HG03025 (cell line): ENCODE data around the gene UPB1.

ENCODE experiments used
- ATAC-seq: cut with Tn5 transposase; IDR thresholded peaks from one replicate; pipeline ENCODE4 v1.9.1; 2021; ENCODE audit warnings: mild to moderate bottlenecking, moderate library complexity; ENCODE audit not compliant: unreplicated experiment, low FRiP score

Gene UPB1

DNA sequence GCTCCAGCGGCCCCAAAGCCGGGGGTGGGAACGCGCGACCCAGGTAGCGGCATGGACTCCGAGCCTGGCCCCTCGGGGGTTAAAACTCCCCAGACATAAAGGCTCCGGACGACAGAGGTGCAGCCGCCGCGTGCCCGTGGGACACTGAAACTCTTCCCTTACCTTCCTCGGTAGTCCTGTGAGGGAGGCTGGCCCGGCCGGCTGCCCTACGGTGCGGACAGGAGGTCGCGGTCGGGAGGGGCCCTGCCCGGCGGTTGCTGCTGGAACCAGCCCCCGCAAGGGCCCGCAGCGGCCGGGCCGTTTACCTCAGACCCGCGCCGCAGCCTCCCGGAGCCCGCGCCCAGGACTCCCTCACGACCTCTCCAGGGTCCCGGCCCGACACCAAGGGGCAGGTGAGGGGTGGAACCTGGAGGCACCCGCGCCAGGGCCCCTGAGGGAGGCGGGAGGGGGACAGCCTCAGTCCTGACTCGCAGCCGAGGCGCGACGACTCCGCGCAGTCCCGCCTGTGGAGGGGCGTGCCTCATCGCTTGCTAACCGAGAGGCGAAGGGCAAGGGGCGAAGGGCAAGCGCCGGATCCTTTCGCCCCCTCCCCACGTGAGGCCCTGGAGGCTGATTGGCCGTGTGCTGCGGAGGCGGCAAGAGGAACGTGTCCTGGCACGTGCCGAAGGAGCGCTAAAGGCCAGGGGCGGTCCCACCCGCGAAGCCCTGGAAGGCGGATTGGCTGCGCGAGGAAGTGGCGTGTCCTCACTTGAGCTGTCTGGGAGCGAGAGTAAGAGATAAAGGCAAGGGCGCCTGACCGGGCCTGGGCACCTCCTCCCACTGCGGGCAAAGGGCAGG lies at the start of gene UPB1:
Gene UPB1 (plus strand): TSS at position 805 of the 837 bp plus-strand sequence. CDS start 72 bp downstream, outside the sequence.
- ATAC-seq = no peak

DNA sequence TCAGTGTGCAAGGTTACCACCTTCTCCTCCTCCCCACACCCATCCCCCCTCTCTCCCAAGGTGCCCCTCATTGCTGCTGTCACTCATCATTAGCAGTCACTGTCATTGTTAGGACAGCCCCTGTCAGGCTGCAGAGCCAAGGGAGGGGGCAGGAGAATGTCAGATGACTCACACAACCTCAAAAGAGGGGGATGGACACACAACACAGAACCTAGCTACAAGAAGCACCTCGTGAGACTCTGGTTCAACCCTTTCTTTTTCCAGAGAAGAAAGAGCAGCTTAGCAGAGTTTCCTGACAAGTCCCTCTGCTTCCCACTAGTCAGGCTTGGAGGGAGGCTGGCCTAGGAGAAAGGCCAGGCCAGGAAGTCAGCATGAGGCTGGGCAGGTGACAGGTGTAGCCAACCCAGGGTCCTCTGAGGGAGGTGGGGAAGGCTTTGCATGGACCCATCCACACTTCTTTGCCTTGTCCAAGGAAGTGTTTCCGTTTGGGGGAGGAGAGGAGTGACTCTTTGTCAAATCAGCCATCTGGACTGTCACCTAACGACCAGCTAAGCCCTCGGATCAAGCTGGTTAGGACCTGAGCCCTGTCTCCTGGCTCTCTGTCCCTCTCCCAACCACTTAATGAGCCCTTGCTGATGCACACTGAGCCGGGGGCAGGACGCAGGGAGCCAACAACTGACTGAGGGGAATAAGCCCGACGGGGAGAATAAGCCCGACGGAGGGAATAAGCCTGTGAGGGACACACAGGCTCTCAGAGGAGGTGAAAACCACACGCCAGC lies 49.5 kb upstream of the UPB1 start:
- no peak for ATAC-seq

DNA sequence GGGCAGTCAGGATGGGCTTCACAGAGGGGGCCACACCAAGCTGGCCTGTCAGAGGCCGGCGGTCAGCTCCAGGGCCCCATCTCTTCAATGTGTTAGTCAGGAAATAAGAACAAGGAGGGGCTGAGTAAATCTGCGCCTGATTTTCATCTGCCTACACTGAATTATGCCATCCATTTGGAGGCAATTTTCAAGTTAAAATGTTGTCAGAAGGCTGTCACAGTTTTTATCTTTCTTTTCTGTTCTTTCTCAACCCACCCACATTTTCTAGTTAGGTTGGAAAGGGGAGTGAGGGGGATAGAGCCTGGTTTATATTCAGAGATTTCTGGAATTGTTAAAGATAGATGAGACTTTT lies 48.9 kb upstream of the UPB1 start:
- no peak for ATAC-seq

GRCh38 chr22:24450610-24451009 lies 44.5 kb upstream of the UPB1 start:
- no peak for ATAC-seq

- no peak for ATAC-seq
Observed at GRCh38 chr22:24451162-24451561, 44.0 kb upstream of the UPB1 start.

DNA sequence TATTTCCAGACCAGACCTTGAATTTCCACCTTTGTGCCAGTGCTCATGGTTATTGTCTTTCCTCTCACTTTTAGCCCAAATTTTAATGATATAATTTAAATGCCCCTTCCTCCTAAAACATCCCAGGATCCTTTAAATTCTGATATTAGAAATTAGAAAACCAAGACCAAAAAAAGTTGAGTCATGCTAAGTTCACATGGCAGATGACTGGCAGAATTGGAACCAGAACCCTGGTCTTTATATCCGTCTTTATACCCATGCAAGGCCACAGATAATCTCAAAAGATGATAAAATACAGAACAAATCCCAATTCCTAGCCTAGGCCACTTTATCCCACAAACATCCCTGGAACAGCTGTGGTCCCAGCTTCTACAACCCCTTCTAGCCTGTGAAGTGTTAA lies 41.3 kb upstream of the UPB1 start:
- no peak for ATAC-seq

DNA sequence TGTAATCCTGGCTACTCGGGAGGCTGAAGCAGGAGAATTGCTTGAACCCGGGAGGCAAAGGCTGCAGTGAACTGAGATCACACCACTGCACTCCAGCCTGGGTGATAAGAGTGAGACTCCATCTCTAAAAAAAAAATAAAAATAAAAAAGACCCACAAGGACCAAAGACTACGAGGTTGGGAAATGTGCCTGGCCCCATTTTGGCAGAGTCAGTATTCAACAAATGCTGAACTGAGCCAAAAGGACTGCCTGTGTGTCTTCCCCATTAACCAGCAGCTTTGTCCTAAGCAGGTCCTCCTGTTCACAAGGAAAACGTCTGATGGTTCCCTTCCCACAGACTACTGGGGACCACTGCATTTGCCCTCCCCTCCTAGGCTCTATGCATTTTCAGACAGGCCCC lies 40.1 kb upstream of the UPB1 start:
- no peak for ATAC-seq

- ATAC-seq = no peak
Observed at GRCh38 chr22:24455751-24456426, 39.2 kb upstream of the UPB1 start.

GRCh38 chr22:24457894-24458420 lies 37.2 kb upstream of the UPB1 start:
- no peak for ATAC-seq

DNA sequence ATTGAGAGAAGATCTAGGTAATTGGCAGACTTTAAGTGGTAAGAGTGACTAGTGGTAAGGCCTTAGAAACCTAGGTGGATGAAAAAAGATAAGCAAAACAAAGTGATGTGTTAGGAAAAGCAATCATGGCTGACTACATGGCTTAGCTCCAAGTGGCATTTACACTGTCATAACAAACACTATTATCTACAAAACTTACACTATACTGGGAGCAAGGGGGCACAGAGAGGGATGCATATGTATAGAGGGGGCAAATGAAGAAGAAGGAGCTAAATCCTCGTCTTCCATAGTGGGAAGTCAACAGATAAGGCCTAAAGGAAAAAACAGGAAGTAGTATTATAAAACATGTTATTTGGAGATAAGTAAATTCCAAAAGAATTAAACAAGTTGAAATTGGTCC lies 35.2 kb upstream of the UPB1 start:
- ATAC-seq = no peak

- no peak for ATAC-seq
Observed at GRCh38 chr22:24460418-24461089, 34.6 kb upstream of the UPB1 start.

DNA sequence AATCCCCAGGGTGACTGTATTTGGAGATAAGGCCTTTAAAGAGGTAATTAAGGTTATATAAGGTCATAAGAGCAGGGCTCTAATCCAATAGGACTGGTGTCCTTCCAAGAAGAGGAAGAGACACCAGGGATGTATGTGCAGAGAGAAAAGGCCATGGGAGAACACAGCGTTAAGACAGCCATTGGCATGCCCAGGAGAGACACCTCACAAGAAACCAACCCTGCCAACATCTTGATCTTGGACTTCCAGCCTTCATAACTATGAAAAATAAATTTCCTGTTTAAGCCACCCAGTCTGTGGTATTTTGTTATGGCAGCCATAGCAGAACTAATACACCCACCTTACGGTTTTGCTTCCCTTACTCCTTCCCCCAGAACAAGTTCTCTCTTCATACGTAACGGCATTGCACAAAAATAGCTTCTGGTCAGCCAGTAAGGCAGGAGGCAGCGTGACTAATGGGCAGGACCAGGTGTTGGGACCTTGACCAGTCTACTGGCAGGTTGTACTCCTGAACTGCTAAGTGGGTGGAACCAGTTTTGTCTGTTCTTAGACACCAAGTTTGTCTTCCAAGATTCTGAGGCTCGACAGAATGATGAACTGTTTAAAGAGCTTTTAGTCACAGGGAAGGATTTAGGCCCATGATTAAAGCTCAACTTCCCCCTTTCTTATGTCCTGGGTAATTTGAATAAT lies 31.9 kb upstream of the UPB1 start:
- no peak for ATAC-seq

GRCh38 chr22:24465566-24465965 lies 29.6 kb upstream of the UPB1 start:
- ATAC-seq = no peak

- ATAC-seq = no peak
Observed at GRCh38 chr22:24465975-24466374, 29.2 kb upstream of the UPB1 start.

DNA sequence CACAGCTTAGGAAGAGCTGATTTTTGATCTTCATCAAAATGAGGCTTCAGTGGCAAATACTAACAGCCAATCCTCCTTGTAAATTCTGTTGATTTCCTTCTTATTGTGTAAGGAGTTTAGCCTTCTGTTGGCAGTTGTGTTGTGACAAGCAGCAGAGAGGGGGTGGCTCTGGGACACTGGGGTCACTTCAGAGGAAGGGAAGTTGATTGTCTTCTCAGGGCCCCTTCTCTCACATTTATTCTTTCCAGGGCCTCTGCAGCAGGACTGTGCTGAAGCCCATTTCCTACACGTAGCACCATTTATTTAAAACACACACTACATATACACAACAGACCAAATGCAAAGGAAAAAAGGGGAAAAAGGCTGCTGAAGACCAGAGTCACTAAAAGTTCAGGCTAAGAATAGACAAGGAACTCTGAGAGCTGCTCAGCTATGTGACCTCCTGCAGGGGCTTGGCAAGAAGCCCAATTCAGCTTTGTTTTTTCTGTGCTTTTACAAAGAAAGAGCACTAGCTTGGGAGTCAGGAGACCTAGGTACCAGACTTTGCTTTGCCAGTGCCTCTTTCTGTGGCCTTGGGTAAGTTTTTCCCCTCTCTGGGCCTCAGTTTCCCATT lies 28.3 kb upstream of the UPB1 start:
- no peak for ATAC-seq

- no peak for ATAC-seq
Observed at GRCh38 chr22:24467340-24467739, 27.8 kb upstream of the UPB1 start.

DNA sequence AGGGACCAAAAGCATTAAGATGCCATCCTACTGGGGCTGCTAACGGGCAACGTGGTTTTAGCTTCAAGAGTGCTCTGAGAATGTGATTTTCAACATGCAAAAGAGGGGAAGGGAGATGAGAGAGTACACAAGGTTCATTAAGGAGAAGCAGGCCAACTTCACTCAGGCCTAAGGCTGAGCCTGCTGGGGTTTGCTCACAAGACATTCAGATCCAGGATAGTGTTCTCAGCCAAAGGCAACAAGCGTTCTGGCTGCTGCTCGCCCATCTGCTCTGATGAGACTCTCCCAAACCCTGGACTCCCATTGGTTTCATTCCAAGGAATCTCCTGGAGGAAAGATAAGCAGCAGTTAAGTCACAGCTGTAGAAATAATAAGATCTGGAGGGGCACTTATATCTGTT lies 23.6 kb upstream of the UPB1 start:
- no peak for ATAC-seq

GRCh38 chr22:24473284-24473683 lies 21.8 kb upstream of the UPB1 start:
- no peak for ATAC-seq

GRCh38 chr22:24474221-24474620 lies 20.9 kb upstream of the UPB1 start:
- ATAC-seq = no peak
